ENCODE data around the gene SYT7. TPM values are rescaled to one million over a fixed set of nuclear protein-coding genes. Genes with fewer than 3 reads are reported as not detected.

SYT7 gene
- total and polyA plus RNA-seq, 4 donors = 2.1 to 114 (median 30.8) TPM

DNA sequence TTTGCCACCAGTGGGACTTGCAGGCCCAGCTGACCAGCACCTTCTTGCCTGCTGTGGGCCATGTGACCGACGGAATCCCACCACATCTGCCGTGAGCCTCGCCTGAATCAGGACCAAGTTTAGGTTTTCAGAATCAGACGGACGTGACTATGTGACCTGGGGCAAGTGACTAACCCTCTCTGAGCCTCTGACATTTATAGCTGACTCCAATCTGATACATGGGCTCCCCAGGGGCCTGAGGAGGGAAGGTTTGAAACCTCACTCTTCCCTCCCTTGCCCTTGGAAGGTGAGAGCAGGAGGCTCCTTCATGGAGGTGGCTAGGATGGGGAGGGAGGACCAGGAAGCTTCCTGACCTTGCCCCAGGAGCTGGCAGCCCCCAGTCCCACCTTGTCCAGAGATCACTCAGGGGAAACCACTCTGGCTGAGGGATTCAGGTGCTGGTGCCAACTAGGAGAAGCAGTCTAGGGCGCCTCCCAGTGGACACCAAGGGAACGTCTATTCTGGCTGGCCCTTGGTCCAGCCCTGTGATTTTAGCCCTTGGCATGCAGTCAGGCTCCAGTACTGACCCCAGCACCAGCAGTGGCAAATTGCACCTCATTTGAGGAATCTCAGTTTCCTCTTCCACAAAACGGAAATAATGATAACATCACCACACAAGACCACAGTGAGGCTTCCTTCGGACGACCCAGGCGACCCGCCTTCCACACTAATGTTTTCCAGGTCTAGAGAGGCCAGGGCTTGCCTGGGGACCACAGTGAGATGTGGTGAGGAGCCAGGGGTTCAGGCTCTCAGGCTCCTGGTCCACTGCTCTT, 47.2 kb upstream of the SYT7 start:
- no peak overlapping the region for H3K27ac ChIP-seq (ENCODE audit: low read depth in 1 of 2, low read length in 2 of 2)
- no peak overlapping the region for H3K9ac ChIP-seq (ENCODE audit: low read depth in 1 of 2, low read length in 2 of 2)
- no peaks in the 10 kb centered on the region for H3K4me1 ChIP-seq (ENCODE audit: control insufficient read depth in 4 of 4, insufficient read depth in 4 of 4, low read length in 3 of 4)
- H3K27me3 ChIP-seq (ENCODE audit: control insufficient read depth in 4 of 4, insufficient read depth in 4 of 4, low read length in 3 of 4) = no peaks in the 10 kb centered on the region
- no peaks in the 10 kb centered on the region for H3K36me3 ChIP-seq (ENCODE audit: control insufficient read depth in 4 of 4, insufficient read depth in 3 of 4, low read depth in 1 of 4, low read length in 3 of 4)
- H3K4me3 ChIP-seq (ENCODE audit: low read depth in 1 of 3, low read length in 3 of 3) = no peak overlapping the region
- 68% methylated on average over 13 of the region's 13 CpGs for WGBS
- no peaks in the 10 kb centered on the region for H3K9me3 ChIP-seq (ENCODE audit: control insufficient read depth in 4 of 4, low read length in 3 of 4)
- DNase-seq (ENCODE audit: low spot score) = peak; percentile 67
- TF ChIP-seq HNF4G (IDR thresholded peaks at IDR 0.05) (no peak), GABPA (IDR thresholded peaks at IDR 0.05 in 1 of 2, conservative IDR thresholded peaks at IDR 0.05 in 1 of 2) (no peak), RXRA (IDR thresholded peaks at IDR 0.05) (no peak), CTCF (IDR thresholded peaks at IDR 0.05; ENCODE audit: low read depth, low read length, missing input control) (peak; percentile 64), FOXA1 (IDR thresholded peaks at IDR 0.05) (no peak), FOXA2 (IDR thresholded peaks at IDR 0.05) (no peak), EGR1 (IDR thresholded peaks at IDR 0.05; ENCODE audit: low read depth in 2 of 2) (no peak), HNF4A (conservative IDR thresholded peaks at IDR 0.05) (no peak), RAD21 (IDR thresholded peaks at IDR 0.05) (peak; percentile 82 to 85), YY1 (IDR thresholded peaks at IDR 0.05) (no peak), NR2F2 (IDR thresholded peaks at IDR 0.05) (no peak), REST (IDR thresholded peaks at IDR 0.05) (no peak), JUND (IDR thresholded peaks at IDR 0.05) (no peak), TAF1 (conservative IDR thresholded peaks at IDR 0.05) (no peak), SP1 (IDR thresholded peaks at IDR 0.05) (no peak), ZBTB33 (IDR thresholded peaks at IDR 0.05) (no peak), MAX (IDR thresholded peaks at IDR 0.05) (no peak)
- TF ChIP-seq, protein P1, sequence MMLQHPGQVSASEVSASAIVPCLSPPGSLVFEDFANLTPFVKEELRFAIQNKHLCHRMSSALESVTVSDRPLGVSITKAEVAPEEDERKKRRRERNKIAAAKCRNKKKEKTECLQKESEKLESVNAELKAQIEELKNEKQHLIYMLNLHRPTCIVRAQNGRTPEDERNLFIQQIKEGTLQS (IDR thresholded peaks at IDR 0.05) = no peak

Data from liver (tissue), 9 donors.